Skin of body (tissue), 2 donors: ENCODE data around the gene SCD5. TPM values are rescaled to one million over a fixed set of nuclear protein-coding genes. Genes with fewer than 3 reads are reported as not detected.
"Not testable (repeated sequence)": the region's sequence is repeated elsewhere in the genome, so short reads cannot be mapped to it uniquely, and the experiment has no call there.

Source experiments
- DNase-seq: peaks from one replicate; lab custom pipeline; 2025; lab: John Stamatoyannopoulos, UW
- total RNA-seq: library from RNA; depleted of rRNA; stranded (reverse); fragments of >200 nt; gene quantifications from one replicate; pipeline ENCODE4 v1.2.3, GENCODE V29; 2014

SCD5 gene
- 15.5 TPM for total RNA-seq

GRCh38 chr4:82798168-82799005 lies at the start of gene SCD5:
SCD5 (minus strand) TSS chr4:82798796; CDS start chr4:82798537, 259 bp downstream.
- DNase-seq, result peak; percentile 75

- DNase-seq, result no peak
Measured at GRCh38 chr4:82842593-82842992, 44.0 kb upstream of the SCD5 start.

DNA sequence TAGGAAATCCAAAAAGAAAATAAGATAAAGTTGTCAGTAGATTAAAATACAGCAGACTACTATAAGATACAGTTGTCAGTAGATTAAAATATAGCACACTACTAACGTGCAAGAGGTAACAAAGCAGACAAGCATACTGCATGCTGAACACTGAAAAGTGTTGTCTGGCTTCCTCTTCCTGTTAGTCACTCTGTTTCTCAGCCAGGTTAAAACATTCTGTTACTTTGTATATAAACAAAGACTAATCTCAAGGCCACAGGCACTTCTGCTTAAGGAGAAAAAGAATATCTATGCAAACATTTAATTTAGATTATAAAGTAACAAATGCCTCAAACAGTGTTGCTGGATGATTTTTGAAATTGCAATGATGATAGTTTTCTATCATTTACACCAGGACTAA lies 41.0 kb upstream of the SCD5 start:
- DNase-seq, result no peak

DNA sequence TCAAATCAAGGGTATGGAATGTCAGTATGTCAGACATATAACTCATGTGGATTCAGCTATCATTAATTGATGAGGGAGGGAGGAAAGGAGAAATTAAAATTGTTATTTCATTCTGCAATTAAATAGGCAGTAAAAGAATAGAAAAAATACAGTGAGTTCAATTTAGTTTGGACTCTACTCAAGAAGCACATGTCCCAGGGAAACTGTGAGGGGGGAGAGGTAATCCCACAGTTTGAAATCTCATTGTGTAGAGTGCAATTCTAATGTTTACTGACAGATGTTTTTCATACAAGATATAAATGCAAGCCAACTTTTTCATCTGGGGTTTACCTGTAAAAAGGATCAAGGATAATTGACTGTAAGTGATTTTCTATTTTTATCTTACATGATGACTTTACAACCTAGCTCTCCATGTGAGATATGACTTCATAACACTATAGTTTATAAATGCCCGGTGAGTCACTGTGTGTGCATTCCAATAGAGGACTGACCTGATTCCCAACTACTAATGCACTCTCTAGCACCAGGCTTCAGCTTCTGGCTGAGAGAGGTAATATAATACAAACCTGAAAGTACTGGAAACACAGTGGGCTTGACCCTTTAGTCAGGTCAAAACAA lies 35.2 kb upstream of the SCD5 start:
- no peak for DNase-seq

GRCh38 chr4:82833060-82833459 lies 34.5 kb upstream of the SCD5 start:
- not testable (repeated sequence) for DNase-seq

GRCh38 chr4:82825425-82825824 lies 26.8 kb upstream of the SCD5 start:
- no peak for DNase-seq

DNA sequence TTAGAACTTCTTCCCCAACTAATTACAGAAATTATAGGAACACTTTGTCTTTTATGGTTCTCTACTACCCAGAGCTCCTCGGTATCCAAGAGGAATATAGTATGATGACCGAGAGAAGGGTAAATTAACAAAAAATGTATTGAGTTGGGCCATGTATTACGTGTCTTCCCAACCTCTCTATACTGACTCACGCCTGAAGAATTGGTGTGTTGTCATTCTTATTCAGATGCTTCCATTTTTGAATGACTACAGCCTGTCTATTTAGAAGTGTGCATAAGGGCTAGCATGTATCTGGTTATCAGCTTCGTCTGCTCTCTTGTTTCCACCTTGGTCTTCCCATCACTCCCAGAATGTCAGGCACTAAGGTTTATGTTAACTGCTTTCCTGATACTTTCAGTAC lies 24.5 kb upstream of the SCD5 start:
- DNase-seq, result no peak

DNA sequence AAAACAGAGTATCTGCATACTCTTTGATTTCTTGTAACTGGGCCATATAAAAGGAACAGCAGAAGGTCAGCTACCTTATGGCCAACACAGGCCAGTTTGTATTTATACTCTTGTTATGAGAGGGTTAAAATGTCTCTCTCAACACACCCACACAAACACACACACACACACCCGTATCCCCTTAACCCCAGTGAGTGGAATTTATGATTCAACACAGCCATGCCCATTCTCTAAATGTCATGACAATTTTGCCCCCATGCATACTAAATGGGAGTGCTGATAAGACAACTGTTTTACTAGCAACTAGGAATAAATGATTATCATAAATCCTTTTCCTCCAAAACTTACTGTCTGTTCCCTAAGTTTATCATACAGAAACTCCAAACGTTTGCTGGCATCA lies 22.1 kb upstream of the SCD5 start:
- DNase-seq, result no peak

DNA sequence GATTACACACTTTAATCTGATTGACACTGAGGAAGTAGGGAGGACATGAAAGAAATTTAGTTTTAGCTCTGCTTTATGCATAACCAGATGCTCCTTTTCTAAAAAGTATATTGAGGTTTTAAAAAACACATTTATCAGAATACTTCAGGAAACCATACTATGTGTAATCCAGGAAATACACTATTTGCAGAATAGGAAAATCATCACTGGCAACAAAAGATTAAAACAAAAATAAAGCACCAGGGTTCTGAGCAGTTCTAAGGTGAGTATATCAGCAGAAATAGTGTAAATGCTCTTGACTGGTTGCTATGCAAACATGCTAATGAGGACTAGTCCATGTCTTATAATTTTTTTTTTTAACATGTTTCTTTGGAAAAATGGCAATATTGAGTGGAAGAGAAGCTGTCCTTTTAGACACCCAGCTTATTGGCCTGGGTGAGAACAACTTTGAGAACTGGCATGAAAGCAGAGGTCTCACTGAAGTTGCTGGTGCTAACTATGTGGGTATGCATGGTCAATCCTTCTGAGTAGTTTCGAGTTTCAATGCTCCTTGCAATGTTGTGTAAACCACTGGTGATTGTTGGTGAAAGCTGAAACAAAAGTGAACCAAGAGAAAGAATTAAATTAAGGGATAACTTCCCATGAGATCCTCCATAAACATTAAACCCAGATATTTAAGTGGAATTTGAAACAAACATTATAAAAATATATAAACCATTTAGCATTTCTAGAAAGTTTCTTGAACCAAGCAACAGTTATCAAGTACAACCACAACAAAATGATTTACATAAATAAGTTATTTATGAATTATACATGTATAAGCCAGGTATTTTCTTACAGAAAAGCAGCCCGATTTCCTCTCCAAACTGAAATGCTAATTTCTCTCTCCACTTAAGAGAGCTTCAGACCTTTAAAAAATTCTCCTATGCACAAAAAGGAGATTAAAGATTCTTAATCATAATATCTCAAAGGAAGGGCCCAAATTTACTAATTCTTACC lies 20.4 kb upstream of the SCD5 start:
- DNase-seq, result no peak

DNA sequence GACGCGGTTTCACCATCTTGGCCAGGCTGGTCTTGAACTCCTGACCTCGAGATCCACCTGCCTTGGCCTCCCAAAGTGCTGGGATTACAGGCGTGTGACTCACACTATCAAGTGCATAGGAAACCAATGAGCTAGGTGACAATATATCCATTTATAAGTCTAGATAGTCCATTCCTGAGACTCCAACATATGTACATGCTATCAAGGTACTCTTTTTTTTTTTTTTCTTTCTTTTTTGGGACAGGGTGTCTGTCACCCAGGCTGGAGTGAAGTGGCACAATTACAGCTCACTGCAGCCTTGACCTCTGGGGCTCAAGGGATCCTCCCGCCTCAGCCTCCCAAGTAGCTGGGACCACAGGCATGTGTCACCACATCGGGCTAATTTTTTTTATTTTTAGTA lies 18.3 kb upstream of the SCD5 start:
- not testable (repeated sequence) for DNase-seq

- DNase-seq, result no peak
Measured at GRCh38 chr4:82814034-82814433, 15.4 kb upstream of the SCD5 start.

DNA sequence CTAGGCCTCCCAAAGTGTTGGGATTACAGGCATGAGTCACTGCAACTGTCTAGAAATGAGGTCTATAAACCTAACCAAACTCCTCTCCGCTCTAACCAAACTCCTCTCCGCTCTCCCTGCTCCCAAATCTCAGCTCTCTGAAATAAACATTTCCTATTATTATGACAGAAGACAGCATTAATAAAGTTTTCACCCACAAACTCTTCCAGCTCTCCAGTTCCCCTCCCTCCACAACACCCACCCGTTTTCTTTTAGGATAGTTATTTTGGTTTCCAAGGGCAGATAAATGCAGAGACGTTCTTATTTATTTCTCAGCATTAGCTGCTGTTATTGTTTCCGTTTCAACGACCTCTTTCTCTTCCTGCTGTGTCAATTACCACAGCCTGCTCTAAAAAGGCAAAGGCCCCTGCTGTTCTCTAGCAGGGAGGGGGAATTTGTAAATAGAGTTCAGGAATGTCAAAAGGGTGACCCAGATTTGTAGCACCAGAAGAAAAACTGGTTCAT lies 13.3 kb upstream of the SCD5 start:
- DNase-seq, result no peak

- no peak for DNase-seq
Measured at GRCh38 chr4:82811392-82811791, 12.8 kb upstream of the SCD5 start.

DNA sequence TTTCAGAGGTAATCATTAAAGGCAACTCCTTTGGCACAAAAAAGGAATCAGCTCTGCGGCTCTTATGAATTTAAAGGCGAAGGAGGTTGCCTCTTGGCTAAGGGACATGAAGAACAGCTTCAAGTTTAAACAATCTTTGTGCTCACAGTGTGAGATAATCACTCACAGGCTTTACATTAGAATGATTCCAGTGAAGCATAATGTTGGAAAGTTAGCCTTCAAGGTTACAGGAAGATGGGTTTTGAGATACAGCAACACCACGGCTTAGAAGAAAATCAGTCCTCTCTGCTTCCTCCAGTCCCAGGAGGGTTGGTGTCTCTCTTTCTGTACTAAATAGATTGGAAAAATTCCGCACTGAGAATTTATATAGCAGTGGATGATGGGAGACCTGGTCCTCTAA lies 11.6 kb upstream of the SCD5 start:
- no peak for DNase-seq

DNA sequence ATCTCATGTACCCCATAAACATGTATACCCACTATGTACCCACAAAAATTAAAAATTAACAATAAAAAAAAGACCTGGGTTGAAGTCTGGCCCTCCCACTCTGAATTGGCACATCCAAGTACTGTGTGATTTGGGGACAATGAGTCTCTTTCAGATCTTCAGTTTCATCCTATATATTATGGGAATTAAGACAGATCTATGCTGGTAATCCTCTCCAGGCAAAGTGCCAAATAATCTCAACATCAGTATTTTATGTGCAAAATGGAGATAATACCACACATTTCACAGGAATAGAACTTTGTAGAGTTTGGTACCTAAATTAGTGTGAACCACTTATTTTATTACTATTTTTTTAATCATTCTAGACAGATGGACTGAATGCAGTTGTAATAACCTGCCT lies 11.0 kb upstream of the SCD5 start:
- no peak for DNase-seq

GRCh38 chr4:82803746-82804145 lies 5.2 kb upstream of the SCD5 start:
- no peak for DNase-seq

DNA sequence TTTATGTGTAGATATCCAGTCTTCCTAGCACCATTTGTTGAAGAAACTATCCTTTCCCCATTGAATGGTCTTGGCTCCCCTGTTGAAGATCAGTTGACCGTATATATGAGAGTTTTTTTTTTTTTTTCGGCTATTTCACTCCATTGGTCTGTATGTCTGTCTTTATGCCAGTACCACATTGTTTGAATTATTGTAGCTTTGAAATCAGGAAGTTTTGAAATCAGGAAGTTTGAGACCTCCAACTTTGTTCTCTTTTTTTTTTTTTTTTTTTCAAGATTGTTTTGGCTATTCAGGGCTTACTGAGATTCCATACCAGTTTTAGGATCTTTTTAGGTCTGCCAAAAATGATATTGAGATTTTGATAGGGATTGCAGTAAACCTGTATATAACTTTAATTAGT lies 4.3 kb upstream of the SCD5 start:
- DNase-seq, result no peak

GRCh38 chr4:82801910-82802521 lies 3.4 kb upstream of the SCD5 start:
- DNase-seq, result no peak

DNA sequence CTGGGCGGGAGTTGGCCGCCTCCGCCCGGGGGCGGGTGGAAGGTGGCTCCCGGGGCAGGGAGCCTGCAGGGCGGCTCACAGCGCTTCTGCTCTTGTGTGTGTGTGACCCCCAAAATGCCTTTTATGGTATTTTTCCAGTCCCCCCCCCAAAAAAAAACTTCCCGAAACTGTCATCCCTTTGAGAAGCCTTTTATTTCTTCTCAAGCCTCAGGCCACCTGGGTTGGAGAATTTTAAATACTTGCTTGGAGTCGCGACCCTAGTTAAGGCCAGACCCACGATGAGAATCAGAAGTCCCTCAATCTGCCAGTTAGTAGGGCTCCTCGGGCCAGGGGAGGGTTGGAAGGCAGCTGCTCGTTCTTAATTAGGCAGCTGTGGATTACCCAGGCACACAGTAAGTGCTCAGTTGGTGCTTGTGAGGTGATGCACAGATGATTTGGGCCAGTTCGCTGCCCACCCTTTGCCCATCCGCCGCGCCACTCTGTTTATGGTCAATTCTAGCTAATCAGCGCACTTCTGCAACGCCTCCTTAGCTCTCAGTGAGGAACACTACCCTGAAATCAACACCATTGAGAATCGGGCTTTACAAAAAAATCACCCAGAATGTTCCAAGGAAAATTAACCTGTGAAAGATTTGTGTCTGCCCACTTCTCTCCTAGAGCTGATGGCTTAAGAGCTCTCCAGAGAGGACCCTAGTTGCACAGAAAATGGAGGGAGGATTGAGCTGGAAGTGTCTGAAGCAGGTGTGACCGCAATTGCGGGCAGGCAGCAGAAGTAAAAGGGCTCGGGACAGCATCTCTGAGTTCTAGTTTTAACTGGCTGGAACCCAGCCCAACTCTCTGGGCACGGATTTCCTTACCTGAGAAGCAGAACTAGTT lies 648 bp upstream of the SCD5 start:
- no peak for DNase-seq

- DNase-seq, result no peak
Measured at GRCh38 chr4:82797405-82798111, 1.0 kb downstream of the SCD5 start.
